H9 (cell line): ENCODE measurements around the gene RALGAPA1. TPM values are rescaled to one million over a fixed set of nuclear protein-coding genes. Genes with fewer than 3 reads are reported as not detected.

Source experiments
- DNase-seq: peaks from one replicate; pipeline ENCODE4 v3.0.0-alpha.2; 2017
- H2AFZ ChIP-seq: one replicate; pipeline ENCODE4 v1.6.1; 2013; ENCODE audit warnings: mild to moderate bottlenecking, low read length, control low read depth, moderate library complexity
- H2AK5ac ChIP-seq: 2 replicates; pipeline ENCODE4 v1.6.1; 2013; ENCODE audit warnings: low read length, control low read depth, mixed read lengths; ENCODE audit not compliant: insufficient read length
- H2BK120ac ChIP-seq: one replicate; pipeline ENCODE4 v1.6.1; 2013; ENCODE audit warnings: low read depth, mild to moderate bottlenecking, low read length, control low read depth, inconsistent platforms; ENCODE audit not compliant: poor library complexity, severe bottlenecking
- H2BK12ac ChIP-seq: 2 replicates; pipeline ENCODE4 v1.6.1; 2013; ENCODE audit warnings: low read length, control low read depth, mixed read lengths, low read depth; ENCODE audit not compliant: insufficient read length
- H2BK15ac ChIP-seq: 2 replicates; pipeline ENCODE4 v1.6.1; 2013; ENCODE audit warnings: low read depth, low read length, control low read depth
- H2BK20ac ChIP-seq: one replicate; pipeline ENCODE4 v1.6.1; 2013; ENCODE audit warnings: low read depth, mild to moderate bottlenecking, low read length, control low read depth, inconsistent platforms; ENCODE audit not compliant: poor library complexity, severe bottlenecking
- H2BK5ac ChIP-seq: 2 replicates; pipeline ENCODE4 v1.6.1; 2013; ENCODE audit warnings: low read length, control low read depth, mixed read lengths; ENCODE audit not compliant: insufficient read length
- H3K14ac ChIP-seq: 2 replicates; pipeline ENCODE4 v1.6.1; 2013; ENCODE audit warnings: low read length, control low read depth; ENCODE audit not compliant: insufficient read depth
- H3K18ac ChIP-seq: 2 replicates; pipeline ENCODE4 v1.6.1; 2013; ENCODE audit warnings: low read depth, mild to moderate bottlenecking, mixed read lengths, low read length, control low read depth; ENCODE audit not compliant: insufficient read length
- H3K23ac ChIP-seq: 2 replicates; pipeline ENCODE4 v1.6.1; 2013; ENCODE audit warnings: low read length, control low read depth, mixed read lengths, low read depth; ENCODE audit not compliant: insufficient read length
- H3K23me2 ChIP-seq: 2 replicates; pipeline ENCODE4 v1.6.1; 2013; ENCODE audit warnings: low read depth, mild to moderate bottlenecking, mixed read lengths, low read length, control low read depth; ENCODE audit not compliant: insufficient read length, poor library complexity, severe bottlenecking
- H3K27ac ChIP-seq: 2 replicates; pipeline ENCODE4 v1.5.1; 2013; ENCODE audit warnings: low read length, control low read depth, mixed read lengths, low read depth; ENCODE audit not compliant: insufficient read length
- H3K27me3 ChIP-seq: 2 replicates; pipeline ENCODE4 v1.6.1; 2013; ENCODE audit warnings: low read length, control low read depth, inconsistent platforms; ENCODE audit not compliant: insufficient read depth
- H3K4ac ChIP-seq: 2 replicates; pipeline ENCODE4 v1.6.1; 2013; ENCODE audit warnings: low read depth, mild to moderate bottlenecking, control low read depth, inconsistent platforms, low read length, moderate library complexity
- H3K4me1 ChIP-seq: 2 replicates; pipeline ENCODE4 v1.6.1; 2013; ENCODE audit warnings: low read length, control low read depth, inconsistent platforms; ENCODE audit not compliant: insufficient read depth
- H3K4me2 ChIP-seq: 2 replicates; pipeline ENCODE4 v1.6.1; 2013; ENCODE audit warnings: low read length, control low read depth, mixed read lengths; ENCODE audit not compliant: insufficient read length, insufficient read depth
- H3K56ac ChIP-seq: 2 replicates; pipeline ENCODE4 v1.6.1; 2013; ENCODE audit warnings: low read depth, mild to moderate bottlenecking, mixed read lengths, low read length, control low read depth; ENCODE audit not compliant: insufficient read length
- H3K79me1 ChIP-seq: 2 replicates; pipeline ENCODE4 v1.6.1; 2013; ENCODE audit warnings: low read depth, mild to moderate bottlenecking, moderate library complexity, low read length, control low read depth, inconsistent platforms; ENCODE audit not compliant: insufficient read depth, poor library complexity, severe bottlenecking
- H3K79me2 ChIP-seq: 2 replicates; pipeline ENCODE4 v1.6.1; 2013; ENCODE audit warnings: low read length, control low read depth, inconsistent platforms; ENCODE audit not compliant: insufficient read depth
- H3K9ac ChIP-seq: 2 replicates; pipeline ENCODE4 v1.6.1; 2013; ENCODE audit warnings: low read length, control low read depth, mixed read lengths; ENCODE audit not compliant: insufficient read length; ENCODE audit errors: extremely low read depth
- H3K9me3 ChIP-seq: one replicate; pipeline ENCODE4 v1.6.1; 2013; ENCODE audit warnings: low read depth, low read length, inconsistent platforms; ENCODE audit not compliant: control insufficient read depth
- H3T11ph ChIP-seq: one replicate; pipeline ENCODE4 v1.6.1; 2013; ENCODE audit warnings: mild to moderate bottlenecking, low read length, control low read depth, inconsistent platforms
- H4K20me1 ChIP-seq: one replicate; pipeline ENCODE4 v1.6.1; 2013; ENCODE audit not compliant: control insufficient read depth, insufficient read length, insufficient read depth
- H4K5ac ChIP-seq: 2 replicates; pipeline ENCODE4 v1.6.1; 2013; ENCODE audit warnings: low read depth, mild to moderate bottlenecking, mixed read lengths, low read length, control low read depth; ENCODE audit not compliant: insufficient read length
- H4K8ac ChIP-seq: replicated peaks from 2 replicates; pipeline ENCODE4 v1.6.1; 2013; ENCODE audit warnings: low read length, control low read depth, mixed read lengths, low read depth; ENCODE audit not compliant: insufficient read length
- H4K91ac ChIP-seq: 2 replicates; pipeline ENCODE4 v1.6.1; 2013; ENCODE audit warnings: low read depth, mild to moderate bottlenecking, moderate library complexity, mixed read lengths, low read length, control low read depth; ENCODE audit not compliant: insufficient read length
- H3K27ac Mint-ChIP-seq, 3 experiments: 2 replicates in 2 of 3; 3 replicates in 1 of 3; pipeline ENCODE4 v1.8.0; 2020 to 2021; ENCODE audit warnings: mixed read lengths in 3 of 3, mild to moderate bottlenecking in 1 of 3, moderate library complexity in 1 of 3
- H3K27me3 Mint-ChIP-seq: 2 replicates; pipeline ENCODE4 v1.8.0; 2021; ENCODE audit warnings: low read depth, mild to moderate bottlenecking, moderate library complexity, mixed read lengths
- H3K36me3 Mint-ChIP-seq, 3 experiments: 2 replicates in 2 of 3; 3 replicates in 1 of 3; pipeline ENCODE4 v1.8.0; 2020 to 2021; ENCODE audit warnings: low read depth in 3 of 3, mixed read lengths in 3 of 3; ENCODE audit not compliant: insufficient read depth in 1 of 3
- H3K4me1 Mint-ChIP-seq, 2 experiments: 2 replicates each; pipeline ENCODE4 v1.8.0; 2020; ENCODE audit warnings: mixed read lengths in 2 of 2
- H3K4me3 Mint-ChIP-seq, 2 experiments: 2 replicates in 1 of 2; 3 replicates in 1 of 2; pipeline ENCODE4 v1.8.0; 2020 to 2021; ENCODE audit warnings: mild to moderate bottlenecking in 2 of 2, mixed read lengths in 2 of 2, moderate library complexity in 1 of 2
- H3K9me3 Mint-ChIP-seq, 2 experiments: 2 replicates in 1 of 2; 3 replicates in 1 of 2; pipeline ENCODE4 v1.8.0; 2020; ENCODE audit warnings: mild to moderate bottlenecking in 2 of 2, mixed read lengths in 2 of 2, moderate library complexity in 1 of 2
- WGBS: extraction: QIAGEN DNeasy Blood & Tissue Kit; methylation state at CpG from one replicate; pipeline ENCODE4 v1.1.7; 2013; ENCODE audit warnings: missing lambda C conversion rate, low lambda C conversion rate, mixed read lengths; ENCODE audit not compliant: insufficient read length; ENCODE audit errors: extremely low coverage; 5-methylcytosine and 5-hydroxymethylcytosine counted together
- total RNA-seq: library from RNA; stranded (reverse); gene quantifications from 2 replicates; pipeline ENCODE4 v1.2.1, GENCODE V29; 2021
- TF ChIP-seq, protein P1 (sequence below): fragments of 200-600 bp; sonication (generic); conservative IDR thresholded peaks from 3 replicates; pipeline ENCODE4 v1.8.0; 2021; ENCODE audit warnings: antibody characterized with exemption, mild to moderate bottlenecking

The RALGAPA1 gene
- total RNA-seq, 1 experiment from 2014 or later: 29.8 TPM

DNA sequence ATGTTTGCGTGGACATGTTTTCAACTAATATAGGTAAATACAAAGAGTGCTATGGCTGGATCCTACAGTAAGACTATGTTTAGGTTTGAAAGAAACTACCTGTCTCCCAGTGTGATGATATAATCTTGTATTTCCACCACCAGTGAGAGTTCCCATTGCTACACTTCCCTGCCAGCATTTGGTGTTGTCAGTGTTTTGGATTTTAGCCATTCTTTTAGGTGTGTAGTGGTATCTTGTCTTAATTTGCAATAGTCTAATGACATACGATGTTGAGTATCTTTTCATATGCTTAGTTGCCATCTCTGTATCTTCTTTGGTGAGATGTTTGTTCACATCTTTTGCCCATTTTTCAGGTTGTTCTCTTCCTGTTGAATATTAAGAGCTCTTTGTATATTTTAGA lies 103.5 kb downstream of the RALGAPA1 start:
- H3K27ac ChIP-seq: no peak overlapping the region
- no peak overlapping the region for H2BK120ac ChIP-seq
- no peaks in the 10 kb centered on the region for H3K27me3 ChIP-seq
- H4K20me1 ChIP-seq: no peaks in the 10 kb centered on the region
- no peak overlapping the region for H2AK5ac ChIP-seq
- H2BK5ac ChIP-seq: no peak overlapping the region
- TF ChIP-seq, protein P1, sequence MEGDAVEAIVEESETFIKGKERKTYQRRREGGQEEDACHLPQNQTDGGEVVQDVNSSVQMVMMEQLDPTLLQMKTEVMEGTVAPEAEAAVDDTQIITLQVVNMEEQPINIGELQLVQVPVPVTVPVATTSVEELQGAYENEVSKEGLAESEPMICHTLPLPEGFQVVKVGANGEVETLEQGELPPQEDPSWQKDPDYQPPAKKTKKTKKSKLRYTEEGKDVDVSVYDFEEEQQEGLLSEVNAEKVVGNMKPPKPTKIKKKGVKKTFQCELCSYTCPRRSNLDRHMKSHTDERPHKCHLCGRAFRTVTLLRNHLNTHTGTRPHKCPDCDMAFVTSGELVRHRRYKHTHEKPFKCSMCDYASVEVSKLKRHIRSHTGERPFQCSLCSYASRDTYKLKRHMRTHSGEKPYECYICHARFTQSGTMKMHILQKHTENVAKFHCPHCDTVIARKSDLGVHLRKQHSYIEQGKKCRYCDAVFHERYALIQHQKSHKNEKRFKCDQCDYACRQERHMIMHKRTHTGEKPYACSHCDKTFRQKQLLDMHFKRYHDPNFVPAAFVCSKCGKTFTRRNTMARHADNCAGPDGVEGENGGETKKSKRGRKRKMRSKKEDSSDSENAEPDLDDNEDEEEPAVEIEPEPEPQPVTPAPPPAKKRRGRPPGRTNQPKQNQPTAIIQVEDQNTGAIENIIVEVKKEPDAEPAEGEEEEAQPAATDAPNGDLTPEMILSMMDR: no peak
- no peak overlapping the region for H3K4ac ChIP-seq
- no peak overlapping the region for H2BK12ac ChIP-seq
- no peaks in the 10 kb centered on the region for H3K4me1 ChIP-seq
- no peaks in the 10 kb centered on the region for H3K79me2 ChIP-seq
- DNase-seq: no peak
- no peak overlapping the region for H3K9ac ChIP-seq
- H3T11ph ChIP-seq: no peak overlapping the region
- no peak overlapping the region for H3K18ac ChIP-seq
- H4K8ac ChIP-seq: no peak overlapping the region
- no peak overlapping the region for H2BK15ac ChIP-seq
- H4K5ac ChIP-seq: no peak overlapping the region
- H3K23ac ChIP-seq: no peak overlapping the region
- H3K36me3 Mint-ChIP-seq: peaks cover 0 to 3% (median 0%) of the 10 kb centered on the region in 3 experiments; a peak in 1 of 7 replicates
- H4K91ac ChIP-seq: no peak overlapping the region
- H3K9me3 ChIP-seq: no peaks in the 10 kb centered on the region
- no peaks in the 10 kb centered on the region for H3K23me2 ChIP-seq
- H3K14ac ChIP-seq: no peak overlapping the region
- no peak overlapping the region for H3K56ac ChIP-seq
- H3K9me3 Mint-ChIP-seq: no peaks in the 10 kb centered on the region
- H3K27me3 Mint-ChIP-seq: no peaks in the 10 kb centered on the region
- WGBS: no CpG with 5 or more reads among the region's 2 CpGs
- H3K4me2 ChIP-seq: no peak overlapping the region
- no peak overlapping the region for H3K27ac Mint-ChIP-seq
- H3K79me1 ChIP-seq: no peaks in the 10 kb centered on the region
- H3K4me3 Mint-ChIP-seq: no peak overlapping the region
- no peaks in the 10 kb centered on the region for H3K4me1 Mint-ChIP-seq
- no peak overlapping the region for H2AFZ ChIP-seq
- H2BK20ac ChIP-seq: no peak overlapping the region
